GM12801 (cell line): ENCODE measurements around the gene SLC15A1.

ENCODE experiments used
- CTCF ChIP-seq: IDR thresholded peaks from one replicate; pipeline ENCODE4 v1.5.1; 2011; ENCODE audit warnings: control low read depth; ENCODE audit not compliant: insufficient read length; ENCODE audit errors: extremely low read depth

The SLC15A1 gene

GRCh38 chr13:98752467-98753290 lies at the start of gene SLC15A1:
Gene SLC15A1 (minus strand): TSS chr13:98752672. CDS start chr13:98752598, 74 bp downstream.
- TF ChIP-seq CTCF = no peak

GRCh38 chr13:98801626-98802418 lies 49.4 kb upstream of the SLC15A1 start:
- no peak for TF ChIP-seq CTCF

GRCh38 chr13:98800078-98800477 lies 47.6 kb upstream of the SLC15A1 start:
- no peak for TF ChIP-seq CTCF

GRCh38 chr13:98798849-98799645 lies 46.6 kb upstream of the SLC15A1 start:
- TF ChIP-seq CTCF = no peak

- no peak for TF ChIP-seq CTCF
Observed at GRCh38 chr13:98797456-98797855, 45.0 kb upstream of the SLC15A1 start.

GRCh38 chr13:98796798-98797197 lies 44.3 kb upstream of the SLC15A1 start:
- no peak for TF ChIP-seq CTCF

GRCh38 chr13:98796191-98796590 lies 43.7 kb upstream of the SLC15A1 start:
- TF ChIP-seq CTCF = no peak
